NCI-H2171 (cell line): ENCODE results near the gene VCX.
"Not testable (repeated sequence)": the region's sequence is repeated elsewhere in the genome, so short reads cannot be mapped to it uniquely, and the experiment has no call there.

Experiments
- DNase-seq: peaks from one replicate; lab custom pipeline; 2025; lab: John Stamatoyannopoulos, UW

The VCX gene

DNA sequence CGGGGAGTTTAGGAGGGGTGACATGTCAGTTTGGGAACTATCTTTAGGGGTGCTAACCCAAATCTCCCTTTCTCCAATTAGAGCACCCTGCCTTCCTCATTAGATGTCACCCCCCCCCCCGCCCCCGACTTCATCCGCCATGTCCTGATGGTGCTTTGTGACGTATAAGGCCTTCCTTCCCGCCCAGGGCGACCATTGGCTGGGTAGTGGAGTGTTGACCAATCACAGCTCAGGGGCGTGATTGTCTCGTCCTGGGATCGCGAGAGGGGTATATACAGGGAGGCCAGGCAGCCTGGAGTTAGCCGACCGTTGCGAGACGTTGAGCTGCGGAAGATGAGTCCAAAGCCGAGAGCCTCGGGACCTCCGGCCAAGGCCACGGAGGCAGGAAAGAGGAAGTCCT, at the start of gene VCX:
VCX (plus strand) TSS at position 301 of the 400 bp plus-strand sequence; CDS start at position 334, 33 bp downstream.
- not testable (repeated sequence) for DNase-seq

DNA sequence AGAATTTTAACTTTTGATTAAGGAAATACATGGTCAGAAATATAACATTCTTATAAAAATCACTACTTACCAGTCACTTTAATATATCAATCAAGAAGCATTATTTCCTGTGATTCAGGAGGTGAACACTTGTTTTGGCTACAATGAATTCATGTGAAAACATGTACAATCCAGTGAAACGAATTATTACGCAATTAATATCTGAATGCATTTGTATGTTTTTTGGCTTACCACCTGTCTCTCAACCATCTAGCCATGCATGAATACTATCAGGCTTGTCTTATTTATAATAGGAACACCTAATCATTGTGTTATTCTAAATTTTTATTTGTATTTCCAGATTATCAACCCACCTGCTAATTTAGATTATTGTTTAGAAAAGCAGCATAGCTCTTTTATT, 44.6 kb upstream of the VCX start:
- no peak for DNase-seq

DNA sequence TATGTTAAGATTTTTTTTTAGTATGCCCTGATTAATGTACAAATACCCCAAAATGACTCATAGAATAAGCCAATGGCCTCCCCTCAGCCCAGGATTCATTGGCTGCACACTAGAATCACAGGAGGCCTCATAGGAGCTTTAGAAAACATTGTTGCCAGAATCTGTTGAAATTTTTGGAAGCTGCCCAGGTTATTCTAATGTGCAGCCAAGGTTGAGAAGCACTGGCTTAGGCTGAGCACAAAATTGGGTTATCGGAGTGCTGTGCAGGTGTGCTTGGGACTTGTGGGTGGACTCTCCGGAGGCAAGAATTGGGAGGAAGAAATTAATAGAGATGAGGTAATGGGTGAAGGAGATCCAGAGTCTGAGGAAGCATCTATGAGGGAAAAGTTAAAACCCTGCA, 41.3 kb upstream of the VCX start:
- DNase-seq: no peak

DNA sequence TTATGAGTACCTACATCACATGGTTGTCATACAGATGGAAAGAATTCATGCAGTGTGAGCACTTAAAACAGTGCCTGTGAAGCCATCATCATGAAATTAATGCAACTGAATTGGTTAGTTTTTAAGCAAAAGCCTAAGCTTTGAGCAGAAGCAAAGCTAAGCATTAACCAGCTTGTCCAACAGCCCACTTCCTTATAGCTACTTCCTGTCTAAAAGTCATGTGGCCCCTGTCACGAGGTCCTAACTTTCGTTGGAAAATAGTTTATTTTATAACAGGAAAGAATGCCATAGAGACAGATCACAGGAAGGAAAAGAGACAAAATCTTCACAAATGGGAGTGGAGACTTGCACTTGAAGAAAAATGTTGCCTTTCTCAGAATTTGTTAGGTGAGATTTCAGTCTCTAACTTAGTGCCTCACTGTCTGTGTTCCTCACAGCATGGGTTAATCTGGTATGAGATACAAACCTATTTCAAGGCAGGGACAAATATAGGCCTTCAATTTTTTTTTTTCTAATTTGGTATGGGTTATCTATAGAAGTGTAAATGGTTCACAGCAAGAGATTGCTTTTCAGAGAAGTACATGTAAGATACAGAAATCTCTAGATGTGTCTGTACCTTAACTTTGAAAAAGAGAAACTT, 27.7 kb upstream of the VCX start:
- no peak for DNase-seq

DNA sequence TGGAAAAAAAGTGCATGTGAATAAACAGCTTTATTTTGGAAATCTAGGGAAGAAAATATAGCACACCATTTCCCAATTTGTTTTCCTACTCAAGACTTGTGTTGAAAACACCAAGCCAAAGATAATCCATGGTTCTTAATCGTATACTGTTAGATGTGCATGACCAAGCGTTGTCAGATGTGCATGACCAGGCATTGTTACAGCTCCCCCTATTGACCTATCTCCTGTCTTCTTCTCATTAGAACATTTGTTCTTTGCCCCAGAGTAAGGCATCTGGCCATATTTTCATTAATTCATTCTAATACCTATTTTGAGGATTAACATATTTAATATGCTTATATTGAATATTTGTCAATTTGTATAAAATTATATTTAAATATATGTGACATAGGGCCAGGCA, 14.4 kb upstream of the VCX start:
- DNase-seq: no peak

DNA sequence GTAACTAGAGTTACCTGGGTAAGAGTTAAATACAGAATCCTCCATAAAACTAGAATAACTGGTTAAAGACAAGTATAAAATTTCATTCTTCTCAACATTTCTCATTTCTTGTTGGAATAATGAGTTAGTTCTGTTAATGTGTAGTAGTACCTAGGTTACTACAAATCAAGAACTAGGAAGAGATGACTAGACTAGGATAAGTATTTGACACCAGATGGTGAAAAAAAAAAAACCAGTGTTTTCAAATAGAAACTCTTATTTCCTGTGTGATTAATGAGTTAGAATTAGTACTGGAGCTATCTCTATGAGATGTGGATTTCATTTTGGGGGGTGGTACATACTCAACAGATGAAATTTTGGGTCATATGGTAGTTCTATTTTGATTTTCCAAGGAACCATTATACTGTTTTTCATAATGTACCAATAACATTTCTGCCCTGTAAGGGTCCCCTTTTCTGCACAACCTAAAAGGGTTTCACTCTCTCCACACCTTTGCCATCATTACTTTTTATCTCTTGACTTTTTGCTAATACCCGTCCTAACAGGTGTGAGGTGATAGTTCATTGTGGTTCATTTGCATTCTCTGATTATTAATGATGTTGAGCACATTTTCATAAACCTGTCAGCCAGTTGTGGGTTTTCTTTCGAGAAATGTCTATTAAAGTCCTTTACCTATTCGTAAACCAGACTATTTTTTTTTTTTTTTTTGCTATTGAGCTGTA, 1.7 kb upstream of the VCX start:
- DNase-seq: no peak

DNA sequence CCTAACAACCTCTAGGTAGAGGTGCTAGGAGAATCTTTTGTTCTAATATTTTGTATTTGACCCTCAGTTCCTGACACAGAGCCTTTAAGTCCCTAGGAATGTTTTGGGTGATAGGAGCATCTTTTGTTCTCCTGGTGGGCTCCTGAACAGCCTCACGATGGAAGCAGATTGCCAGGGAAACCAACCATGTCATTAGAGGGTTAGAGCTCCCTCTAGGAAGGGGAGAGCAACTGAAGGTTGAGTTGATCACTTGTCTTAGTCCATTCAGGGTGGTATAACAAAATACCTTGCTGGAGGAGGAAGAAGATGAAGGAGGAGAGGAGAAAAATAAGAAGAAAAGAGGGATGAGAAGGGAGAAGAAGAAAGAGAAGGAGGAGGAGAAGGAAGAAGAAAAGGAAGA, 9.2 kb downstream of the VCX start:
- no peak for DNase-seq

DNA sequence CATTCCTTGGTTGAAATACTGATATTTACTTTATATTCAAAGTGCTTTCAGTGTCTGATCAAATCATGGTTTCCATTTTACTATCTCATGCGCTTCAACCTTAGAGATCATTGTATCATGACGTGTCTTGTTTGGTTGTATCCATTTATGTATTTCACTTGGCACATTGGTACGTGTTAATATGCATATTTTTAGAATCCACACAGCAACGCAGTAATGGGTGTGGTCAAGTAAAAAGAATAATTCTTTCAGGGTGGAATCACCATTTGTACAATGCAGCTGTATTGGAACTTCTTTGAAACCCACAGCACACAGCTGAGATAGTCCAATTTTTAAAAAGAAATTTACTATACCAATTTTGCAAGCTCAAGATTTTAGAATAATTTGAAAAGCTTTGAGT, 29.1 kb downstream of the VCX start:
- no peak for DNase-seq

DNA sequence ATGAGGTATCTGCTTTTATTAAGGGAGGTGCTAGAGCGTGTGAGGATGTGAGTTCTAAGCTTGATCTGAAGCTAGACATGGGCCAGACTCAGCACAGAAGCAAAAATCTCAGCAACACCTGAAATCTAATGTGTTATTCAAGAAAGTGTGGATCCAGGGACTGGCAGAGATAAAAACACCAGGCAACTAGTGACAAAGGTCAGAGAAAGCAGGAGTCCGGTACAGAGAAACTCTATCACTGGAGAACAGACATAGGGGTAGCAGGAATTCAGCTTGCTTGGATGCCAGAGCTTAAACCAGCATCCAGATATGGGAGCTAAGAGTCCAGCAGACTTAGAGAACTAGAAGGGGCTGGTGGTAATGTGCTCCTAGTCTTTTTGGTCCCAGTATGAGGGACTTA, 34.0 kb downstream of the VCX start:
- DNase-seq: no peak

DNA sequence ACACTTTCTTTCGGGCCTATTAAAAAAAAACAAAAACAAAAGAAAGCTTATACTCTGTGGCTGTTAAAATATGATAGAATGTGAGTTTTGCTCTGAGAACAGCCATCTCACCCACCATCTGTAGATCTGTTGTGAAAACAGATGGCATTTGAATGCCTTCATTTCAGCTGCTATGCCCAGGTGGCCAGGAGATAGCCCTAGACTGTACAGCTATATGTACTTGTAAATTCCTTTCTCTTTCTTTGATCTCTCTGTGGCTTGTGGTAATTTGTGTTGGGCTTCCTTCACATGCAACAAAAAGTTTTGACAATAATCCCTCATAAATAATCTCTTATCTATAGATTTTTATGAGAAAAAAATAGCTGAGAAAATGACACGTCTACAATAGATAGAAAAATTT, 46.2 kb downstream of the VCX start:
- no peak for DNase-seq

DNA sequence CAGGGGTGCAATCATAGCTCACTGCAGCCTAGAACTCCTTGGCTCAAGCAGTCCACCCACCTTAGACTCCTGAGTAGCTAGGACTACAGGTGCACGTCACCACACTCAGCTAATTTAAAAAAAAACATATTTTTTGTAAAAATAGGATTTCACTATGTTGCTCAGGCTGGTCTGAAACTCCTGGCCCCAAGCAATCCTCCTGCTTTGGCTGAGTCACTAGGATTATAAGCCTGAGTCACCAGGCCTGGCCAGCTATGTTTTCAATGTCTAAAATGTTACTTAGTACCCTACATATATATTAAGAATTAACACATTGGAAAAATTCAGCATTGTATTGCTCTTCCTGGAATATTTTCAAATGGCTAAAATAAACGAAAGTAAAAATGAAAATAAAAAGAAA, 46.7 kb downstream of the VCX start:
- DNase-seq: no peak

DNA sequence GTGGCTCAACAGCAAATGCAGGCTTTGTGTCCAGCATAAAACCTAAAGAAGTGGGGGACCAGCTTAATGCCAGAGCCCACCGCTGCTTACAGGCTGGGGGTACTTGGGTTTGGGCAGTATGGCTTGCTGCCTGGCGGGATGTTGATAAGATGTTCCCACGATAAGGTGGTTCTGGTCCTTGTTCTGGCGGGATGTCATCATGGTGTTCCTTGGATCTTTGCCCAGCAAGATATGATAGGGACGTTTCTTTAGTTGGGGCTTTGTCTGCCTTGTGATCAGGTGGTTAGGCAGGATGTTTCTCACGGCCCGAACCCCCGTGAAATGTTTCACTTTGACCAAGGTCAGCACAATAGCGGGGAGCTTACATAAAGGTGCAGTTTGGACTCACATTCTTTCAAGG, 49.0 kb downstream of the VCX start:
- DNase-seq: no peak
